ENCODE measurements around the gene P3H1.

The P3H1 gene

GRCh38 chr1:42783092-42783491, 16.3 kb upstream of the P3H1 start:
- TF ChIP-seq SIN3A (IDR thresholded peaks at IDR 0.05; ENCODE audit: borderline replicate concordance, insufficient read depth, low read length) (no peak), REST (IDR thresholded peaks at IDR 0.05; ENCODE audit: insufficient read depth in 1 of 2, low read depth in 2 of 2, low read length in 2 of 2) (no peak), FOXP2 (optimal IDR thresholded peaks at IDR 0.05; ENCODE audit: borderline replicate concordance, extremely low read depth, extremely low read length, insufficient read depth) (no peak), POLR2AphosphoS5 (IDR thresholded peaks at IDR 0.05; ENCODE audit: low read depth, low read length) (no peak)

GRCh38 chr1:42780176-42780575, 13.3 kb upstream of the P3H1 start:
- no peak for TF ChIP-seq SIN3A (IDR thresholded peaks at IDR 0.05; ENCODE audit: borderline replicate concordance, insufficient read depth, low read length)
- TF ChIP-seq TAF1 (IDR thresholded peaks at IDR 0.05; ENCODE audit: borderline replicate concordance, insufficient read depth, low read length), result no peak
- TF ChIP-seq FOXP2 (optimal IDR thresholded peaks at IDR 0.05; ENCODE audit: borderline replicate concordance, extremely low read depth, extremely low read length, insufficient read depth), result no peak
- no peak for TF ChIP-seq POLR2AphosphoS5 (IDR thresholded peaks at IDR 0.05; ENCODE audit: low read depth, low read length)
- TF ChIP-seq REST (IDR thresholded peaks at IDR 0.05; ENCODE audit: insufficient read depth in 1 of 2, low read depth in 2 of 2, low read length in 2 of 2), result no peak

GRCh38 chr1:42779725-42780124, 12.9 kb upstream of the P3H1 start:
- TF ChIP-seq SIN3A (IDR thresholded peaks at IDR 0.05; ENCODE audit: borderline replicate concordance, insufficient read depth, low read length) (no peak), FOXP2 (optimal IDR thresholded peaks at IDR 0.05; ENCODE audit: borderline replicate concordance, extremely low read depth, extremely low read length, insufficient read depth) (no peak), POLR2AphosphoS5 (IDR thresholded peaks at IDR 0.05; ENCODE audit: low read depth, low read length) (no peak), REST (IDR thresholded peaks at IDR 0.05; ENCODE audit: insufficient read depth in 1 of 2, low read depth in 2 of 2, low read length in 2 of 2) (no peak), TAF1 (IDR thresholded peaks at IDR 0.05; ENCODE audit: borderline replicate concordance, insufficient read depth, low read length) (no peak)

- no peak for TF ChIP-seq TAF1 (IDR thresholded peaks at IDR 0.05; ENCODE audit: borderline replicate concordance, insufficient read depth, low read length)
- no peak for TF ChIP-seq REST (IDR thresholded peaks at IDR 0.05; ENCODE audit: insufficient read depth in 1 of 2, low read depth in 2 of 2, low read length in 2 of 2)
- no peak for TF ChIP-seq FOXP2 (optimal IDR thresholded peaks at IDR 0.05; ENCODE audit: borderline replicate concordance, extremely low read depth, extremely low read length, insufficient read depth)
- TF ChIP-seq SIN3A (IDR thresholded peaks at IDR 0.05; ENCODE audit: borderline replicate concordance, insufficient read depth, low read length), result no peak
- TF ChIP-seq POLR2AphosphoS5 (IDR thresholded peaks at IDR 0.05; ENCODE audit: low read depth, low read length), result no peak
These were observed 11.0 kb upstream of the P3H1 start for GRCh38 chr1:42777852-42778251.

- TF ChIP-seq REST (IDR thresholded peaks at IDR 0.05; ENCODE audit: insufficient read depth in 1 of 2, low read depth in 2 of 2, low read length in 2 of 2), result no peak
- TF ChIP-seq TAF1 (IDR thresholded peaks at IDR 0.05; ENCODE audit: borderline replicate concordance, insufficient read depth, low read length), result no peak
- no peak for TF ChIP-seq POLR2AphosphoS5 (IDR thresholded peaks at IDR 0.05; ENCODE audit: low read depth, low read length)
- TF ChIP-seq FOXP2 (optimal IDR thresholded peaks at IDR 0.05; ENCODE audit: borderline replicate concordance, extremely low read depth, extremely low read length, insufficient read depth), result no peak
- TF ChIP-seq SIN3A (IDR thresholded peaks at IDR 0.05; ENCODE audit: borderline replicate concordance, insufficient read depth, low read length), result no peak
These were observed 9.7 kb upstream of the P3H1 start for GRCh38 chr1:42776502-42776901.

Measured in PFSK-1 (cell line).